EL (cell line): ENCODE data around the gene MBD6.
"Not testable (repeated sequence)": the region's sequence is repeated elsewhere in the genome, so short reads cannot be mapped to it uniquely, and the experiment has no call there.

Experiments used
- DNase-seq: peaks from one replicate; pipeline ENCODE4 v3.0.0-alpha.2; 2016

The MBD6 gene

GRCh38 chr12:57552835-57553313, 30.2 kb downstream of the MBD6 start:
- peak; percentile 48 for DNase-seq

- no peak for DNase-seq
These were observed 30.9 kb downstream of the MBD6 start for GRCh38 chr12:57553343-57554202.

- no peak for DNase-seq
These were observed 31.8 kb downstream of the MBD6 start for GRCh38 chr12:57554453-57554852.

- DNase-seq: no peak
These were observed 32.3 kb downstream of the MBD6 start for GRCh38 chr12:57554897-57555296.

- no peak for DNase-seq
These were observed 36.2 kb downstream of the MBD6 start for GRCh38 chr12:57558864-57559263.

GRCh38 chr12:57560516-57560915, 37.9 kb downstream of the MBD6 start:
- DNase-seq: no peak

GRCh38 chr12:57561117-57561516, 38.5 kb downstream of the MBD6 start:
- peak; percentile 40 for DNase-seq

- DNase-seq: no peak
These were observed 40.7 kb downstream of the MBD6 start for GRCh38 chr12:57563358-57563757.

GRCh38 chr12:57564178-57564740, 41.6 kb downstream of the MBD6 start:
- no peak for DNase-seq

- DNase-seq: no peak
These were observed 46.2 kb downstream of the MBD6 start for GRCh38 chr12:57568838-57569237.

GRCh38 chr12:57569858-57570257, 47.2 kb downstream of the MBD6 start:
- DNase-seq: no peak

- not testable (repeated sequence) for DNase-seq
These were observed 47.8 kb downstream of the MBD6 start for GRCh38 chr12:57570438-57570837.

GRCh38 chr12:57571926-57572762, 49.5 kb downstream of the MBD6 start:
- no peak for DNase-seq

GRCh38 chr12:57574795-57575194, 52.2 kb downstream of the MBD6 start:
- no peak for DNase-seq

GRCh38 chr12:57575771-57576612, 53.4 kb downstream of the MBD6 start:
- no peak for DNase-seq

GRCh38 chr12:57576613-57577160, 54.1 kb downstream of the MBD6 start:
- peak; percentile 31 for DNase-seq

- DNase-seq: no peak
These were observed 55.5 kb downstream of the MBD6 start for GRCh38 chr12:57577981-57578758.

GRCh38 chr12:57579011-57579410, 56.4 kb downstream of the MBD6 start:
- no peak for DNase-seq
